GM23248 (cell line): ENCODE results near the gene CDKAL1. TPM values are rescaled to one million over a fixed set of nuclear protein-coding genes. Genes with fewer than 3 reads are reported as not detected.
"Not testable (repeated sequence)": the region's sequence is repeated elsewhere in the genome, so short reads cannot be mapped to it uniquely, and the experiment has no call there.

ENCODE experiments used
- DNase-seq: peaks from one replicate; pipeline ENCODE4 v3.0.0-alpha.2; 2015
- H2AFZ ChIP-seq: fragments of 200-600 bp; sonication (generic); 2 replicates; pipeline ENCODE4 v1.6.1; 2016; ENCODE audit warnings: antibody characterized with exemption
- H3F3A ChIP-seq: fragments of 200-600 bp; sonication (generic); 2 replicates; pipeline ENCODE4 v1.6.1; 2016; ENCODE audit warnings: mild to moderate bottlenecking, antibody characterized with exemption, mixed run types; ENCODE audit not compliant: insufficient read depth
- H3K27ac ChIP-seq: fragments of 200-600 bp; sonication (generic); 2 replicates; pipeline ENCODE4 v1.5.1; 2016; ENCODE audit warnings: mild to moderate bottlenecking
- H3K27me3 ChIP-seq: fragments of 200-600 bp; sonication (generic); replicated peaks from 2 replicates; pipeline ENCODE4 v1.6.1; 2016; ENCODE audit warnings: mild to moderate bottlenecking; ENCODE audit not compliant: insufficient read depth
- H3K36me3 ChIP-seq: fragments of 200-600 bp; sonication (generic); 2 replicates; pipeline ENCODE4 v1.6.1; 2016; ENCODE audit warnings: low read depth, mild to moderate bottlenecking
- H3K4me1 ChIP-seq: fragments of 200-600 bp; sonication (generic); 2 replicates; pipeline ENCODE4 v1.6.1; 2016; ENCODE audit warnings: mild to moderate bottlenecking; ENCODE audit not compliant: insufficient read depth
- H3K4me2 ChIP-seq: fragments of 200-600 bp; sonication (generic); one replicate; pipeline ENCODE4 v1.6.1; 2016; ENCODE audit warnings: mild to moderate bottlenecking; ENCODE audit not compliant: unreplicated experiment
- H3K4me3 ChIP-seq: fragments of 200-600 bp; sonication (generic); 2 replicates; pipeline ENCODE4 v1.5.1; 2016; ENCODE audit warnings: mild to moderate bottlenecking
- H3K79me2 ChIP-seq: fragments of 200-600 bp; sonication (generic); 2 replicates; pipeline ENCODE4 v1.6.1; 2016; ENCODE audit warnings: mild to moderate bottlenecking; ENCODE audit not compliant: insufficient read depth
- H3K9ac ChIP-seq: fragments of 200-600 bp; sonication (generic); 2 replicates; pipeline ENCODE4 v1.6.1; 2016; ENCODE audit warnings: mild to moderate bottlenecking
- H3K9me2 ChIP-seq: fragments of 200-600 bp; sonication (generic); 2 replicates; pipeline ENCODE4 v1.6.1; 2016; ENCODE audit warnings: mixed run types, mild to moderate bottlenecking, moderate library complexity; ENCODE audit not compliant: insufficient read depth
- H3K9me3 ChIP-seq: fragments of 200-600 bp; sonication (generic); one replicate; pipeline ENCODE4 v1.6.1; 2017; ENCODE audit warnings: low read depth
- H4K20me1 ChIP-seq: fragments of 200-600 bp; sonication (generic); 2 replicates; pipeline ENCODE4 v1.6.0; 2016; ENCODE audit not compliant: insufficient read depth
- EZH2 ChIP-seq: fragments of 200-600 bp; sonication (generic); IDR thresholded peaks from 2 replicates; pipeline ENCODE4 v1.6.1; 2018; ENCODE audit warnings: antibody characterized with exemption, mild to moderate bottlenecking; ENCODE audit not compliant: insufficient read depth, poor library complexity, severe bottlenecking
- EZH2phosphoT487 ChIP-seq: fragments of 200-600 bp; sonication (generic); IDR thresholded peaks from 2 replicates; pipeline ENCODE4 v1.6.1; 2018; ENCODE audit warnings: antibody characterized with exemption, moderate library complexity, mild to moderate bottlenecking, low read depth; ENCODE audit not compliant: insufficient read depth
- WGBS, 2 experiments: methylation state at CpG; one replicate each; pipeline ENCODE4 v1.1.6; 2015 to 2017; ENCODE audit warnings: low lambda C conversion rate in 2 of 2, low coverage in 1 of 2; ENCODE audit errors: missing lambda C conversion rate in 2 of 2; 5-methylcytosine and 5-hydroxymethylcytosine counted together
- in situ Hi-C: fragments of 300-500 bp; cut with MboI; formaldehyde crosslinking; loops from 2 replicates; pipeline ENCODE4 v1.15.0; 2020
- polyA plus RNA-seq: library from polyadenylated mRNA; unstranded; fragments of >200 nt; fragmentation: Nextera tagmentation; extraction: Ambion mirVana; gene quantifications from 2 replicates; pipeline ENCODE4 v1.2.1, GENCODE V29; 2016
- total RNA-seq: library from RNA; depleted of rRNA; stranded (reverse); fragments of >200 nt; shearing (Covaris generic); gene quantifications from 2 replicates; pipeline ENCODE4 v1.2.3, GENCODE V29; 2014

The CDKAL1 gene
- total and polyA plus RNA-seq, 2 experiments from 2014 or later, result 7.5 to 10.8 TPM

- Histone ChIP-seq H3K4me2 (no peak overlapping the region), H3K27ac (no peak overlapping the region), H3K9me3 (no peaks in the 10 kb centered on the region), H2AFZ (no peak overlapping the region), H3K79me2 (peaks cover 56% of the 10 kb centered on the region), H3K4me1 (no peaks in the 10 kb centered on the region), H3K27me3 (no peaks in the 10 kb centered on the region), H3K36me3 (0 out of 2 replicates have a peak, but pooled peaks cover 3% of the 10 kb centered on the region), H3K4me3 (no peak overlapping the region), H3F3A (no peaks in the 10 kb centered on the region), H3K9ac (no peak overlapping the region), H4K20me1 (no peaks in the 10 kb centered on the region), H3K9me2 (no peaks in the 10 kb centered on the region)
- no peak for DNase-seq
- WGBS, 2 experiments, result 99% methylated on average over 6 of the region's 6 CpGs
- no peak for TF ChIP-seq EZH2phosphoT487
- TF ChIP-seq EZH2, result no peak
- in situ Hi-C loops, result no loop called here
Observed at GRCh38 chr6:20541382-20541781, 7.1 kb downstream of the CDKAL1 start.

GRCh38 chr6:20542927-20543602 lies 8.8 kb downstream of the CDKAL1 start:
- Histone ChIP-seq H3F3A (peaks cover 5% of the 10 kb centered on the region; the same call in 1 of the 2 replicates), H3K27ac (no peak overlapping the region), H3K4me3 (no peak overlapping the region), H3K4me2 (no peak overlapping the region), H3K9ac (no peak overlapping the region), H3K27me3 (no peaks in the 10 kb centered on the region), H3K36me3 (peaks cover 11% of the 10 kb centered on the region), H3K4me1 (no peaks in the 10 kb centered on the region), H2AFZ (no peak overlapping the region), H3K9me3 (no peaks in the 10 kb centered on the region), H4K20me1 (no peaks in the 10 kb centered on the region), H3K79me2 (peaks cover 43% of the 10 kb centered on the region), H3K9me2 (no peaks in the 10 kb centered on the region)
- WGBS, 2 experiments, result 72 to 88% methylated on average over 2 of the region's 2 CpGs
- TF ChIP-seq EZH2 (no peak), EZH2phosphoT487 (no peak)
- in situ Hi-C loops, result no loop called here
- DNase-seq, result peak; percentile 71

GRCh38 chr6:20548264-20548663 lies 14.0 kb downstream of the CDKAL1 start:
- H3K4me2 ChIP-seq, result no peak overlapping the region
- no peaks in the 10 kb centered on the region for H4K20me1 ChIP-seq
- peaks cover 16% of the 10 kb centered on the region for H3K36me3 ChIP-seq
- 92 to 98% methylated on average over 1 of the region's 1 CpG for WGBS, 2 experiments
- H3K9me2 ChIP-seq, result no peaks in the 10 kb centered on the region
- DNase-seq, result no peak
- no peak overlapping the region for H3K27ac ChIP-seq
- peaks cover 5% of the 10 kb centered on the region; the same call in 1 of the 2 replicates for H3F3A ChIP-seq
- H3K27me3 ChIP-seq, result no peaks in the 10 kb centered on the region
- H3K4me1 ChIP-seq, result no peaks in the 10 kb centered on the region
- peaks cover 14% of the 10 kb centered on the region for H3K79me2 ChIP-seq
- in situ Hi-C loops, result no loop called here
- H2AFZ ChIP-seq, result no peak overlapping the region
- TF ChIP-seq EZH2phosphoT487 (no peak), EZH2 (no peak)
- no peaks in the 10 kb centered on the region for H3K9me3 ChIP-seq
- no peak overlapping the region for H3K4me3 ChIP-seq
- no peak overlapping the region for H3K9ac ChIP-seq

GRCh38 chr6:20549398-20549797 lies 15.1 kb downstream of the CDKAL1 start:
- in situ Hi-C loops, H4K20me1 ChIP-seq, H3F3A ChIP-seq, H3K4me3 ChIP-seq, H3K4me1 ChIP-seq, H3K9ac ChIP-seq, H3K27me3 ChIP-seq, H3K79me2 ChIP-seq, H3K9me3 ChIP-seq, H3K4me2 ChIP-seq, H2AFZ ChIP-seq, H3K9me2 ChIP-seq, H3K27ac ChIP-seq, DNase-seq: not testable (repeated sequence)
- peaks cover 16% of the 10 kb centered on the region for H3K36me3 ChIP-seq
- WGBS, 2 experiments, result 99 to 100% methylated on average over 3 of the region's 3 CpGs
